RCC 7860 (cell line): ENCODE results near the gene CBY1.

Experiments
- DNase-seq: peaks from one replicate; pipeline ENCODE4 v3.0.0-alpha.2; 2015; ENCODE audit warnings: low spot score
- FAIRE-seq: peaks from 2 replicates; lab custom pipeline; 2012; peaks lifted over from hg19 to GRCh38; lab: Jason Lieb, UNC

CBY1 gene

GRCh38 chr22:38700270-38700788, 43.9 kb downstream of the CBY1 start:
- no peak for FAIRE-seq
- peak; percentile 34 for DNase-seq

GRCh38 chr22:38700789-38701628, 44.6 kb downstream of the CBY1 start, which contains the start of gene JOSD1:
Gene JOSD1, minus strand, starts transcription at chr22:38700943. Its CDS starts 956 bp downstream, at chr22:38699987.
- DNase-seq: peak; percentile 71
- no peak for FAIRE-seq

- DNase-seq (no peak), FAIRE-seq (no peak)
Observed at GRCh38 chr22:38704654-38705234, 48.3 kb downstream of the CBY1 start.

GRCh38 chr22:38705235-38706100, 49.0 kb downstream of the CBY1 start, which contains the start of gene GTPBP1:
Gene GTPBP1, plus strand, starts transcription at chr22:38705944. Its CDS starts 12 bp downstream, at chr22:38705956.
- peak; percentile 96 for FAIRE-seq
- DNase-seq: peak; percentile 100

- DNase-seq (peak; percentile 7), FAIRE-seq (no peak)
Observed at GRCh38 chr22:38706101-38706900, 49.9 kb downstream of the CBY1 start.

GRCh38 chr22:38706901-38707195, 50.4 kb downstream of the CBY1 start:
- FAIRE-seq (no peak), DNase-seq (no peak)

GRCh38 chr22:38707346-38707745, 50.9 kb downstream of the CBY1 start:
- FAIRE-seq (no peak), DNase-seq (peak; percentile 25)

- no peak for FAIRE-seq
- DNase-seq: no peak
Observed at GRCh38 chr22:38707984-38708383, 51.5 kb downstream of the CBY1 start.

- FAIRE-seq: no peak
- DNase-seq: no peak
Observed at GRCh38 chr22:38709306-38709705, 52.9 kb downstream of the CBY1 start.

GRCh38 chr22:38710351-38710750, 53.9 kb downstream of the CBY1 start:
- FAIRE-seq: no peak
- DNase-seq: no peak

- DNase-seq: no peak
- no peak for FAIRE-seq
Observed at GRCh38 chr22:38710866-38711265, 54.4 kb downstream of the CBY1 start.

GRCh38 chr22:38712486-38713207, 56.2 kb downstream of the CBY1 start:
- FAIRE-seq (no peak), DNase-seq (no peak)

GRCh38 chr22:38713921-38714320, 57.5 kb downstream of the CBY1 start:
- FAIRE-seq (no peak), DNase-seq (no peak)

- no peak for DNase-seq
- no peak for FAIRE-seq
Observed at GRCh38 chr22:38715176-38715764, 58.8 kb downstream of the CBY1 start.

GRCh38 chr22:38715852-38716251, 59.4 kb downstream of the CBY1 start:
- FAIRE-seq (no peak), DNase-seq (no peak)

- no peak for FAIRE-seq
- no peak for DNase-seq
Observed at GRCh38 chr22:38716271-38716670, 59.8 kb downstream of the CBY1 start.

- DNase-seq (no peak), FAIRE-seq (no peak)
Observed at GRCh38 chr22:38716826-38717225, 60.4 kb downstream of the CBY1 start.

- DNase-seq (no peak), FAIRE-seq (no peak)
Observed at GRCh38 chr22:38717244-38717643, 60.8 kb downstream of the CBY1 start.

GRCh38 chr22:38718414-38718813, 62.0 kb downstream of the CBY1 start:
- DNase-seq (peak; percentile 77), FAIRE-seq (peak; percentile 86)
